CD4-positive, alpha-beta T cell treated with Interleukin-17A for 1 hour (primary cell): ENCODE data around the gene NFKBIZ.
"Not testable (repeated sequence)": the region's sequence is repeated elsewhere in the genome, so short reads cannot be mapped to it uniquely, and the experiment has no call there.

Experiments
- DNase-seq: peaks from one replicate; pipeline ENCODE4 v3.0.0-alpha.2; 2020

Gene NFKBIZ

DNA sequence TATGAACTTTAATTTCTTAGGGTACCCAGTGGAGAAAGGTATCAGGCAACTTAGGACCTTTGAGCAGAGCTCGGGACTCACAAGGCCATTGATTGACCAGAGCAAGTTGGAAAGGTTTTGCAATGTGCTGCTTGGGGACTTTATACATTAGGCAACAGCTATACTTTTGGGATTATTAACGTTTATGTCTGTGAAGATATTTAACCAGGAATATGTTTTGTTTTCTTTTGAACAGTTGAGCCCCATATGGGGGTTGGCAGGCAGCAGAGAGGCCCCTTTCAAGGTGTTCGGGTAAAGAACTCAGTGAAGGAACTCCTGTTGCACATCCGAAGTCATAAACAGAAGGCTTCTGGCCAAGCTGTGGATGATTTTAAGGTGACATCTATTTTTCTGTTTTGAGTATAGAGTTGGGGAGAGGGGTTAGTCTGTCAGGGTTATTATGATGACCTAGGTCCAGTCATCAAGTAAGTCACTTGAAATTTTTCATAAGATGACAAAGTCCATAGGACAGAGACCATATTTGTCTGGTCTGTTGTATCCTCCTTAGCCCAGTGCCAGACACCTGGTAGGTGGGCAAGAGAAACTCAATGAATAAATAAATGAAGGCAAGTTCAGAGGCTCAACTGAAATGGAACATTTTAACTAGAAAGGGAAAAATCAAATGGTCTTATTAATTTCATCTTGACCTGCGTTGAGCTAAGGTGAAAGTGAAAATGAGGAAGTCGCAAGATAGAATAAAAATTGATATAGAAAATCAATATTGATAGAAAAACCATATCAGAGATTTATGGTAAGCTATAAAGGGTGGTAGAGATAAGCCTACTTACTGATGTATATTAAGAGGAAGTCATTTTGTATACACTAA lies 2.8 kb downstream of the NFKBIZ start:
- DNase-seq, result no peak

DNA sequence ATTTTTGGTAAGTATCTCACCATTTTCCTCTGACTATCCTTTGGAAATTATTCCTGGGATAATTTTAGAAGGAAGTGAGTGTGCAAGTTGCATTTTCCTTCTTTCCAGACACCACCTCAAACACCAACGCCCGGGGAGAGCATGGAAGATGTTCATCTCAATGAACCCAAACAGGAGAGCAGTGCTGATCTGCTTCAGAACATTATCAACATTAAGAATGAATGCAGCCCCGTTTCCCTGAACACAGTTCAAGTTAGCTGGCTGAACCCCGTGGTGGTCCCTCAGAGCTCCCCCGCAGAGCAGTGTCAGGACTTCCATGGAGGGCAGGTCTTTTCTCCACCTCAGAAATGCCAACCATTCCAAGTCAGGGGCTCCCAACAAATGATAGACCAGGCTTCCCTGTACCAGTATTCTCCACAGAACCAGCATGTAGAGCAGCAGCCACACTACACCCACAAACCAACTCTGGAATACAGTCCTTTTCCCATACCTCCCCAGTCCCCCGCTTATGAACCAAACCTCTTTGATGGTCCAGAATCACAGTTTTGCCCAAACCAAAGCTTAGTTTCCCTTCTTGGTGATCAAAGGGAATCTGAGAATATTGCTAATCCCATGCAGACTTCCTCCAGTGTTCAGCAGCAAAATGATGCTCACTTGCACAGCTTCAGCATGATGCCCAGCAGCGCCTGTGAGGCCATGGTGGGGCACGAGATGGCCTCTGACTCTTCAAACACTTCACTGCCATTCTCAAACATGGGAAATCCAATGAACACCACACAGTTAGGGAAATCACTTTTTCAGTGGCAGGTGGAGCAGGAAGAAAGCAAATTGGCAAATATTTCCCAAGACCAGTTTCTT lies 3.9 kb downstream of the NFKBIZ start:
- DNase-seq, result no peak

GRCh38 chr3:101853982-101854381 lies 4.7 kb downstream of the NFKBIZ start:
- DNase-seq, result no peak

GRCh38 chr3:101854608-101855304 lies 5.4 kb downstream of the NFKBIZ start:
- DNase-seq, result no peak

DNA sequence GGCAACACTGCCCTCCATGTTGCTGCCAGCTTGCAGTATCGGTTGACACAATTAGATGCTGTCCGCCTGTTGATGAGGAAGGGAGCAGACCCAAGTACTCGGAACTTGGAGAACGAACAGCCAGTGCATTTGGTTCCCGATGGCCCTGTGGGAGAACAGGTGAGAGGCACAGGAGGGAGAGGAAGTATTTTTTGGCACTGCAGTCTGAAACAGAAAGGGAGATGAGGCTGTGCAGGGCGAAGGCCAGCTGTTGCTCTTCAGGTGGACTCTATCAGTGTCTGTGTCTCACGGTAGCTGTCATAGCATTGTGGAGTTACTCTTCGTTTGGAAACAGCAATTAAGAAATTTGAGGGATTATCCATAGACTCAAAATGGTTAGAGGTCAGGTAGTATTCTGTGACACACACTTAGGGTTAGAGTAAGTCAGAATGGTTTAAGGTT lies 8.0 kb downstream of the NFKBIZ start:
- no peak for DNase-seq

DNA sequence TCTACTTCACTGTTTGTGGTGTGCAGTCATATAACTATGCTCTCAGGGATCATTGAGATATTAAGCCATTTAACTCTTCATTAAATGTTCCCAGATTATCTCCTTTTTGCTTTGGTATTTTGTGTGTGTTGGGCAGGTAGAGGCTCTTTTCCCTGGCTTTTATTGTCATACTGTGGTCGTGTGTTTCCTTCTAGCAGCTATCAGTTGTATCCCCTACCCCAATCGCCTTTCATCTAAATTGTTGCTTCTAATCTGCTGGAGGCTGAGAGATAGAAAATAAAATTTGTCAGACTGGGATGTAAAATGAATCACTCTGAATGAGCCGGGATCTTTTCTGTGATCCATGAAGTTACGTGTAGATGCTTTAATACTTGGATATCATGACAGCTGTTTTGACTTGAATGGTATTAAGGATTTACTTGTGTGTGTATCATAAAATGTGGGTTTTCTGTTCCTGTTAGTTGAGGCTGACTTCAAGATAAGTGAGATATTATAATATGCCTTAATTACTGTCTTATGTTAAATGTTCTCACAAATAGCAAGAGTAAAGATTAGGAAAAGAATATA lies 9.2 kb downstream of the NFKBIZ start:
- no peak for DNase-seq

DNA sequence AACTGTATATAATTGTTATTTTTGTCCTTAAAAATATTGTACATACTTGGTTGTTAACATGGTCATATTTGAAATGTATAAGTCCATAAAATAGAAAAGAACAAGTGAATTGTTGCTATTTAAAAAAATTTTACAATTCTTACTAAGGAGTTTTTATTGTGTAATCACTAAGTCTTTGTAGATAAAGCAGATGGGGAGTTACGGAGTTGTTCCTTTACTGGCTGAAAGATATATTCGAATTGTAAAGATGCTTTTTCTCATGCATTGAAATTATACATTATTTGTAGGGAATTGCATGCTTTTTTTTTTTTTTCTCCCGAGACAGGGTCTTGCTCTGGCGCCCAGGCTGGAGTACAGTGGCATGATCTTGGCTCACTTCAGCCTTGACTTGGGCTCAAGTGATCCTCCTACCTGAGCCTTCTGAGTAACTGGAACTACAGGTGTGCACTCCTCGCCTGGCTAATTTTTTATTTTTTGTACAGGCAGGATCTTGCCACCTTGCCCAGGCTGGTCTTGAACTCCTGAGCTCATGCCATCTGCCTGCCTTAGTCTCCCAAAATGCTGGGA lies 10.7 kb downstream of the NFKBIZ start:
- DNase-seq, result no peak

DNA sequence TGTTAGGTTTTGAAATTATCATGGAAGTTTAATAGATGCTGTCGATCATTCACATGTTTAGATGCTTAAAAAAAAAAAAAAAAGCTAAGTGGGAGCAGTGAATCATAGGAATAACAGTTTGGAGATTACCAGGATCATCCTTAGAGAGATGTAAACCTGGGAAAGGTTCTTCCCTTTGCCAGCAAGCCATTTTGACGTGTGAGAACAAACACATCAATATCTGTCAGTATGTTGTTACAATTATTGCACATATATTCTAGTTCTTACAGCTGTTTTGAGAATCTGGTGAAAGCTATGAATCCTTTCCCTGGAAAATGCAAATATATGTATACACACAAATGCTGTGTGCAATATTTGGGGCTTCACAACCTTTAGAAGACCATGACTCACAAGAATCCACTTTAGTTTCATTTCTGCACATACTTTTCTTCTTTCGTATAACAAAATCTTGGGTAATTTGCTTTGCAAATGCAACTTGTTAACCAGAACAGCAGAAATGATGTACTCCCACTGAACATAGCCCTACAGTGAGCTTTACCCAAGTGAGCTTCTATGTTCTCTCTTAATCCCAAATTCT lies 12.0 kb downstream of the NFKBIZ start:
- peak; percentile 45 for DNase-seq

DNA sequence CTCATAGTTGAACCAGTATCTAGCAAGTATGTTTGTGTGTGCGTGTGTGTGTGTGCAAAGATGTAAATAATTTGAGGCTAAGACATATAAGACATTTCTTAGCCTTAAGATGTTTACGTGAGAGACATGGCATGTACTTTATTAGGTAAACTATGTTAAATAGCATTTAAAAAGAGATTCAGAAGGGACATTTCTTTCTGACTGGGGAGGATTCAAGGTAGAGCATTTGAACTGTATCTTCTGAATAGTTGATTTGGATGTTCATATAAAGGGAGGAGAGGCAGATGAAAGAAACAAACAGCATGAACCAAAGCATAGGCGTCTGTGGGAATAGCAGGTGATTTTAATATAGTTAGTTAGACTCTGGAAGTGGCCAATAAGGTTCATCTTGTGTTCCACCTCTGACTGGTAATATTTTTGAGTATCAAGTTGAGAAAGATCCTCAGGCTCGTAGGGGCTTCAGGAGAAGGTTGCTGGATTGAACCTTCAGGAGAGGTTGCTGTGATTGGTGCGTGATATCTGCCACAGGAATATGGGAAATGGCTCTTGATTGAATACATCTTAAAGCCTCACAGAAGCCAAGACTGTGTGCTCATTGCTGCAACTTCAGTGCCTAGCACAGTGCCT lies 12.6 kb downstream of the NFKBIZ start:
- peak; percentile 51 for DNase-seq

DNA sequence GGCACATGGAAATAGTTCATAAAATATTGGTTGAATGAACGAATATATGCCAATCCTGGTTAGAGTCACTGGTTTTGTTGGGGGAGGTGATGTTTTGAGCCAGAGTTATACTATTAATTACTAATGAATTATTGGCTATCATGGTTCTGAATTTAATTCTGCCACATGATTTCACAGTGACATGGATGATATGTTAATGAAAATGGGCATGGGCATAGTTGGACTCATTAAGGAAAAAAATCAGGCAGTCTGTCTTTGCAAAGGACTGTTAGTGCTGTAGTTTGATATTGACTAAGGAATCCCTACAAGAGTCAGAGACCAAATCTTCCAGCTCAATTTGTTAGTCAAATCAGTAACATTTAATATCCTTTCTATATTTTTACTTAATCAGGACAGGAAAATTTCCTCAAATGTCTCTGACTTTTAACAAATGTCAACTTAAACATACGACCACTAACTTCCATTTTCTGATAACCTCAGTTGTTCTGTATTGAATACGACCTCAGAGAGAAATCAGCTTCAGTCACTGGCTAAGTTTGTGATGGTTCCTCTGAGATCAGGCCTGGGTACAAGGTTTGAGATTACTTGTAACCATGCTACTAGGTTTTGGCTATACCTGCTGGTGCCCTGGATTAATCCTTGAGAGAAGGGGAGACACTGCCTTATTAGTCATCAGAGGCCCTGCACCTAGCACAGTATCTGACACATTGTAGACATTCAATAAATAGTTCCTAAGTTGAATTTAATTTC lies 13.3 kb downstream of the NFKBIZ start:
- DNase-seq, result peak; percentile 55

- not testable (repeated sequence) for DNase-seq
These were observed 15.6 kb downstream of the NFKBIZ start for GRCh38 chr3:101864926-101865325.

- peak; percentile 39 for DNase-seq
These were observed 16.6 kb downstream of the NFKBIZ start for GRCh38 chr3:101865751-101866509.

GRCh38 chr3:101867511-101867910 lies 18.2 kb downstream of the NFKBIZ start:
- DNase-seq, result no peak

DNA sequence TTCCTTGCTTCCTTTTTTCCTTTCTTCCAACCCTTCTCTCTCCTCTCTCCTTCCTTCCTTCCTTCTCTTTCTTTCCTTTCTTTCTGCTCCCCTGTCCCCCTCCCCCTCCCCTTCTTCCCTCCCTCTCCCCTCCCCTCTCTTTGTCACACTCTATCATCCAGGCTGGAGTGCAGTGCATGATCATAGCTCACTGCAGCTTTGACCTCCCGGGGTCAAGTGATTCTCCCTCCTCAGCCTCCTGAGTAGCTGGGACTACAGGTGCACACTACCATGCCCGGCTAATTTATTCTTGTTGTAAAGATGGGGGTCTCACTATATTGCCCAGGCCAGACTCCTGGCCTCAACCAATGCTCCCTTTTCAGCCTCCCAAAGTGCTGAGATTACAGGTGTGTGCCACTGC lies 18.7 kb downstream of the NFKBIZ start:
- DNase-seq, result no peak

GRCh38 chr3:101868534-101869464 lies 19.5 kb downstream of the NFKBIZ start:
- DNase-seq, result peak; percentile 17

DNA sequence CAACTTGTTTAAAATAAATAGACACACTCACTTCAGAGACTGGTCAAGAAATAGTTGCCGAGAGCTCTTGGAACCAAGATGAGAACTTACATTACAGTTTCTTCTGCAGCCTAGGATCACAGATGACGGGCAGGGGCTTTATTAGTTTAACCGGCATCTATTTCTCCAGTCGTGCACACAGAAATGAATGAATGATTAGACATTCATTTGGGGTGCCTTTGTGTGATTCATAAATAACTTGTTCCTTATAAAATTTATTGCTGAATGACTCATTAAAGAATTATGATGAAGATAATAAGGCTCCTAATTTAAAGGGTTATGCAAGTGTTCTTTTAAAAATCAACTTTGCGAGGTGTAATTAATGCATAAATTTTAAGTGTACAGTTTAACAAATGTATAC lies 20.8 kb downstream of the NFKBIZ start:
- no peak for DNase-seq

DNA sequence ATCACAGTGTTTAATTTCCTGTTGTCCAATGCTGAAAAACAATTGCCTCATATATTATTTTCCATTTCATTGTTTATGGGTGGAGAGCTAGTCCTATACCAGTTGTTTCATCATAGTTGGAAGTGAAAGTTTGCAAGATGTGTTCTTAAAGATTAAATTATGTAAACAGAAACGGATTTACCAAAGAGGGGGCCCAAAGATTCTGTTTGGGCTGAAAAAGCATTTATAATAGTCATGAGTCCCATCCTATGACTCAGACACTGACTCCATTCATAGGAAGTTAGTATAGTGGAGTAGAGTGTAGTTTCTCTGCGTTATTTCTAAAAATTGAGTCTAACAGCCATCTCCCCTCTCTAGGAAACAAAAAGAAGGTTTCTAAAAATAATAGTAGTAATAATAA lies 24.3 kb downstream of the NFKBIZ start:
- peak; percentile 10 for DNase-seq

GRCh38 chr3:101876142-101876541 lies 26.8 kb downstream of the NFKBIZ start:
- DNase-seq, result peak; percentile 22

DNA sequence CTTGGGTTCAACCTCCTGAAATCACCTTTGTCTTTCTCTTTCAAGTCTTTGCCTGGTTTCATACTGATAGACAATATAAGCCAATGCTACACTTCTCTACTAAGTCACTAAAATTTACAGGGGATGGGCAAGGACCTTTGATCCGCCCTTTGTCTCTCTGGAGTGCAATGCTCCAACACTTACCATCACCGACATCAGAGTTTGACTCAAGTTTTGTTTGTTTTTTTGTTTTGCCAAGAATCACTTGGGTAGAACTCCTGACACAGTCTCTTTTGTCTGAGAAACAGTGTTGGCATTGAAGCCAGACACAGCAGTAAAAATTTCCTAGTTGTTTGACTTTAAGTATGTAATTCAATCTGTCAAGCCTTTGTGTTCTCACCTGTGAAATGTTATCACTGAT lies 29.3 kb downstream of the NFKBIZ start:
- DNase-seq, result no peak
